Measurements from ENCODE around the gene BHLHE40. TPM values are rescaled to one million over a fixed set of nuclear protein-coding genes. Genes with fewer than 3 reads are reported as not detected.

Gene BHLHE40
- total and polyA plus RNA-seq, 2 of the 13 experiments (the other 11 are each of a cell fraction or from before 2014, with no cell fraction given): 1.8 to 51.0 TPM

DNA sequence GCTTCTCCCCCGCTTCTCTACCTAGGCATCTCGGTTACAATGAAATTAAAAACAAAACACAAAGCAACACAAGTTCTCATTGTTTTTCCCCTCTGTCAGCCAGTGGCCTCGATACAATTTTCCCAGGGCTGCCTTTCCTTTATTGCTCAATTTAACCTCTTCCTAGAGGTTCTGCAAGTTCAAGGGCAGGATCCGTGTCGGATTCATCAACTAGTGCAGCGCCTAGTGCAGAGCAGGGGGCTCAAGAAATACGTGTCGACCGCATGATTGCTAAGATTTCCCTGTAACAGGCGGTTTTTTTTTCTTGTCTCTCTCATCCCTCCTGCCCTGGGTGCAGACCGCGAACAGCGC lies 1.4 kb upstream of the BHLHE40 start (continued):
- no peak for TF ChIP-seq PCBP1 (IDR thresholded peaks at IDR 0.05; ENCODE audit: borderline replicate concordance, low read depth, low read length)
- TF ChIP-seq ZNF670 (CRISPR knock-in tag; IDR thresholded peaks at IDR 0.05; ENCODE audit: borderline replicate concordance): peak; percentile 85; the same call in 1 of the 2 replicates
- no peak for TF ChIP-seq EHMT2 (IDR thresholded peaks at IDR 0.05; ENCODE audit: borderline replicate concordance, low read depth, low read length)
- peak in 1 of 2 experiments; percentile 17; a peak in 1 of 4 replicates for TF ChIP-seq KLF16 (CRISPR knock-in tag; IDR thresholded peaks at IDR 0.05)
- TF ChIP-seq, protein P1, sequence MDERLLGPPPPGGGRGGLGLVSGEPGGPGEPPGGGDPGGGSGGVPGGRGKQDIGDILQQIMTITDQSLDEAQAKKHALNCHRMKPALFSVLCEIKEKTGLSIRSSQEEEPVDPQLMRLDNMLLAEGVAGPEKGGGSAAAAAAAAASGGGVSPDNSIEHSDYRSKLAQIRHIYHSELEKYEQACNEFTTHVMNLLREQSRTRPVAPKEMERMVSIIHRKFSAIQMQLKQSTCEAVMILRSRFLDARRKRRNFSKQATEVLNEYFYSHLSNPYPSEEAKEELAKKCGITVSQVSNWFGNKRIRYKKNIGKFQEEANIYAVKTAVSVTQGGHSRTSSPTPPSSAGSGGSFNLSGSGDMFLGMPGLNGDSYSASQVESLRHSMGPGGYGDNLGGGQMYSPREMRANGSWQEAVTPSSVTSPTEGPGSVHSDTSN (CRISPR knock-in tag; IDR thresholded peaks at IDR 0.05): no peak
- TF ChIP-seq ZBTB34 (CRISPR knock-in tag; IDR thresholded peaks at IDR 0.05): no peak; the same call in 1 of the 2 replicates
- no peak for TF ChIP-seq ZNF549 (CRISPR knock-in tag; IDR thresholded peaks at IDR 0.05)
- TF ChIP-seq MZF1 (CRISPR knock-in tag; IDR thresholded peaks at IDR 0.05; ENCODE audit: borderline replicate concordance): no peak
- TF ChIP-seq, protein P2, sequence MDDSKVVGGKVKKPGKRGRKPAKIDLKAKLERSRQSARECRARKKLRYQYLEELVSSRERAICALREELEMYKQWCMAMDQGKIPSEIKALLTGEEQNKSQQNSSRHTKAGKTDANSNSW (CRISPR knock-in tag; IDR thresholded peaks at IDR 0.05; ENCODE audit: borderline replicate concordance): 0 out of 2 replicates have a peak, but pooled peaks have one; percentile 6
- no peak for TF ChIP-seq ZSCAN20 (CRISPR knock-in tag; IDR thresholded peaks at IDR 0.05; ENCODE audit: borderline replicate concordance)
- TF ChIP-seq ATAD3A (CRISPR knock-in tag; IDR thresholded peaks at IDR 0.05): no peak
- no peak for TF ChIP-seq ZFP91 (CRISPR knock-in tag; IDR thresholded peaks at IDR 0.05; ENCODE audit: borderline replicate concordance)
- no peak for TF ChIP-seq ZNF672 (CRISPR knock-in tag; IDR thresholded peaks at IDR 0.05)
- TF ChIP-seq KDM2A (CRISPR knock-in tag; IDR thresholded peaks at IDR 0.05; ENCODE audit: borderline replicate concordance, low read depth): no peak
- no peak for TF ChIP-seq ZNF501 (CRISPR knock-in tag; IDR thresholded peaks at IDR 0.05)
- TF ChIP-seq, protein P3, sequence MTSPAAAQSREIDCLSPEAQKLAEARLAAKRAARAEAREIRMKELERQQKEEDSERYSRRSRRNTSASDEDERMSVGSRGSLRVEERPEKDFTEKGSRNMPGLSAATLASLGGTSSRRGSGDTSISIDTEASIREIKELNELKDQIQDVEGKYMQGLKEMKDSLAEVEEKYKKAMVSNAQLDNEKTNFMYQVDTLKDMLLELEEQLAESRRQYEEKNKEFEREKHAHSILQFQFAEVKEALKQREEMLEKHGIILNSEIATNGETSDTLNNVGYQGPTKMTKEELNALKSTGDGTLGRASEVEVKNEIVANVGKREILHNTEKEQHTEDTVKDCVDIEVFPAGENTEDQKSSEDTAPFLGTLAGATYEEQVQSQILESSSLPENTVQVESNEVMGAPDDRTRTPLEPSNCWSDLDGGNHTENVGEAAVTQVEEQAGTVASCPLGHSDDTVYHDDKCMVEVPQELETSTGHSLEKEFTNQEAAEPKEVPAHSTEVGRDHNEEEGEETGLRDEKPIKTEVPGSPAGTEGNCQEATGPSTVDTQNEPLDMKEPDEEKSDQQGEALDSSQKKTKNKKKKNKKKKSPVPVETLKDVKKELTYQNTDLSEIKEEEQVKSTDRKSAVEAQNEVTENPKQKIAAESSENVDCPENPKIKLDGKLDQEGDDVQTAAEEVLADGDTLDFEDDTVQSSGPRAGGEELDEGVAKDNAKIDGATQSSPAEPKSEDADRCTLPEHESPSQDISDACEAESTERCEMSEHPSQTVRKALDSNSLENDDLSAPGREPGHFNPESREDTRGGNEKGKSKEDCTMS (CRISPR knock-in tag; conservative IDR thresholded peaks at IDR 0.05): no peak; the same call in 1 of the 2 replicates
- TF ChIP-seq POLR2G (IDR thresholded peaks at IDR 0.05; ENCODE audit: low read depth, low read length): no peak; the same call in 1 of the 2 replicates
- TF ChIP-seq KLF15 (CRISPR knock-in tag; IDR thresholded peaks at IDR 0.05; ENCODE audit: borderline replicate concordance): 0 out of 2 replicates have a peak, but pooled peaks have one; percentile 40
